Endothelial cell of umbilical vein (primary cell): Measurements from ENCODE around the gene FMNL2. TPM values are rescaled to one million over a fixed set of nuclear protein-coding genes. Genes with fewer than 3 reads are reported as not detected.
"Not testable (repeated sequence)": the region's sequence is repeated elsewhere in the genome, so short reads cannot be mapped to it uniquely, and the experiment has no call there.

ENCODE experiments used
- BruUV-seq: library from RNA; stranded (reverse); fragments of 400-500 nt; replicated peaks from 2 replicates; lab custom pipeline; 2021; lab: Mats Ljungman, UMichigan
- CTCF ChIA-PET: fragments of 300-600, 350-600 bp; sonication (Branson Sonifier 250); formaldehyde crosslinking; loops from one replicate; lab custom pipeline; 2021; ENCODE audit warnings: antibody characterized with exemption, inconsistent platforms; lab: Charles Lee
- POLR2A ChIA-PET: fragments of 300-600, 350-600 bp; sonication (Branson Sonifier 250); formaldehyde crosslinking; loops from one replicate; lab custom pipeline; 2021; ENCODE audit warnings: antibody characterized with exemption, inconsistent platforms; lab: Charles Lee
- DNase-seq: peaks from one replicate; pipeline ENCODE4 v3.0.0-alpha.2; 2011; ENCODE audit warnings: low read depth, low spot score
- FAIRE-seq: peaks from 2 replicates; lab custom pipeline; 2011; peaks lifted over from hg19 to GRCh38; lab: Jason Lieb, UNC
- H2AFZ ChIP-seq: 2 replicates; pipeline ENCODE4 v1.6.0; 2012; ENCODE audit warnings: low read depth, low read length, control low read depth, inconsistent platforms
- H3K27ac ChIP-seq: 2 replicates; pipeline ENCODE4 v1.5.1; 2011; ENCODE audit warnings: low read depth, mild to moderate bottlenecking, control low read depth, low read length, moderate library complexity; ENCODE audit not compliant: insufficient read depth
- H3K27me3 ChIP-seq, 2 experiments: 2 replicates each; pipeline versions ENCODE4 v1.6.0 to v1.6.1; 2011; ENCODE audit warnings: low read length in 2 of 2, mixed read lengths in 1 of 2; ENCODE audit not compliant: control insufficient read depth in 2 of 2, insufficient read depth in 2 of 2
- H3K36me3 ChIP-seq, 2 experiments: 2 replicates in 1 of 2; 3 replicates in 1 of 2; pipeline ENCODE4 v1.5.1; 2011; ENCODE audit warnings: low read length in 2 of 2, mild to moderate bottlenecking in 1 of 2, moderate library complexity in 1 of 2; ENCODE audit not compliant: control insufficient read depth in 2 of 2, insufficient read depth in 2 of 2; ENCODE audit errors: extremely low read depth in 1 of 2
- H3K4me1 ChIP-seq: 3 replicates; pipeline ENCODE4 v1.5.1; 2011; ENCODE audit warnings: mild to moderate bottlenecking, low read length; ENCODE audit not compliant: control insufficient read depth, insufficient read depth; ENCODE audit errors: extremely low read depth
- H3K4me2 ChIP-seq: 2 replicates; pipeline ENCODE4 v1.6.1; 2011; ENCODE audit warnings: low read length, control low read depth, mixed read lengths; ENCODE audit not compliant: insufficient read depth
- H3K4me3 ChIP-seq, 3 experiments: fragments of 200-600 bp in 1 of 3; sonication (generic), shearing (Covaris generic) in 1 of 3; replicated peaks in 1 of 3; 2 replicates each; pipeline ENCODE4 v1.5.1; 2011 to 2016; ENCODE audit warnings: control low read depth in 3 of 3, low read length in 3 of 3, mild to moderate bottlenecking in 2 of 3, inconsistent platforms in 1 of 3, low read depth in 1 of 3, moderate library complexity in 1 of 3; ENCODE audit not compliant: insufficient read depth in 1 of 3
- H3K79me2 ChIP-seq: 2 replicates; pipeline ENCODE4 v1.6.0; 2012; ENCODE audit warnings: low read length, inconsistent platforms; ENCODE audit not compliant: control insufficient read depth, insufficient read depth
- H3K9ac ChIP-seq: replicated peaks from 2 replicates; pipeline ENCODE3; 2011; ENCODE audit warnings: low read length, control low read depth; ENCODE audit not compliant: insufficient read depth; ENCODE audit errors: extremely low read depth
- H3K9me1 ChIP-seq: replicated peaks from 3 replicates; pipeline ENCODE4 v1.6.0; 2011; ENCODE audit warnings: mild to moderate bottlenecking, low read length; ENCODE audit not compliant: control insufficient read depth, insufficient read depth; ENCODE audit errors: extremely low read depth
- H3K9me3 ChIP-seq: replicated peaks from 2 replicates; pipeline ENCODE4 v1.5.1; 2012; ENCODE audit warnings: low read length, inconsistent platforms; ENCODE audit not compliant: control insufficient read depth, insufficient read depth
- H4K20me1 ChIP-seq: replicated peaks from 2 replicates; pipeline ENCODE3; 2011; ENCODE audit warnings: mild to moderate bottlenecking, low read length; ENCODE audit not compliant: control insufficient read depth, insufficient read depth; ENCODE audit errors: extremely low read depth
- FOS ChIP-seq: IDR thresholded peaks from 2 replicates; pipeline ENCODE4 v1.6.1; 2011; ENCODE audit warnings: mild to moderate bottlenecking, low read length, moderate library complexity, borderline replicate concordance; ENCODE audit not compliant: insufficient read depth
- GATA2 ChIP-seq: IDR thresholded peaks from 2 replicates; pipeline ENCODE4 v1.7.0; 2011; ENCODE audit warnings: low read depth, mild to moderate bottlenecking, moderate library complexity, mixed read lengths, low read length; ENCODE audit not compliant: insufficient read length, insufficient read depth
- JUN ChIP-seq: IDR thresholded peaks from 2 replicates; pipeline ENCODE4 v1.6.1; 2011; ENCODE audit warnings: borderline replicate concordance, low read depth; ENCODE audit not compliant: insufficient read length, insufficient read depth
- MAX ChIP-seq: IDR thresholded peaks from 2 replicates; pipeline ENCODE4 v1.6.1; 2011; ENCODE audit not compliant: insufficient read depth, insufficient read length
- MYC ChIP-seq: IDR thresholded peaks from one replicate; pipeline ENCODE4 v1.6.1; 2011; ENCODE audit warnings: mild to moderate bottlenecking, low read depth, low read length
- dilution Hi-C: fragments of 300-500 bp; cut with MboI; formaldehyde crosslinking; loops from one replicate; pipeline ENCODE4 v1.15.0; 2019; ENCODE audit warnings: low sequenced_read_pairs; ENCODE audit not compliant: extremely low pct_ligation_motif_present
- intact Hi-C: fragments of 100-400 bp; cut with micrococcal nuclease; formaldehyde crosslinking; loops from one replicate; pipeline ENCODE4 v1.10.0; 2022
- polyA plus RNA-seq, 4 experiments: library from polyadenylated mRNA; depleted of rRNA in 3 of 4; stranded (reverse) in 3 of 4; unstranded in 1 of 4; fragments of >200 nt; gene quantifications; 2 replicates each; pipeline versions ENCODE4 v1.2.1 to v1.2.3, GENCODE V29; 2011 to 2012; ENCODE audit warnings: missing spikeins in 1 of 4
- total RNA-seq: library from RNA; stranded (reverse); gene quantifications from 2 replicates; pipeline ENCODE4 v1.2.3, GENCODE V29; 2021

FMNL2 gene
- total and polyA plus RNA-seq, 2 donors (not counting 3 experiments of a cell fraction or from before 2014, with no cell fraction given): 8.3 to 28.0 TPM

- H3K4me3 ChIP-seq, H3K79me2 ChIP-seq, H3K27me3 ChIP-seq, FAIRE-seq, H3K9ac ChIP-seq, H3K4me2 ChIP-seq, POLR2A ChIA-PET, H2AFZ ChIP-seq, H3K36me3 ChIP-seq, dilution Hi-C loops, H3K9me1 ChIP-seq, H3K27ac ChIP-seq, BruUV-seq, H3K9me3 ChIP-seq, H4K20me1 ChIP-seq, DNase-seq: not testable (repeated sequence)
- intact Hi-C loops: loop anchor here (10.0 kb wide), 1 partner anchor 188 kb away; the partner anchor contains the start of gene FMNL2
- CTCF ChIA-PET: interaction anchor here (0.8 kb wide), 1 partner anchor 9 kb away, joined by 3 read pairs; no protein-coding TSS in a partner anchor
- peak; percentile 72 for TF ChIP-seq GATA2
- peaks cover 39% of the 10 kb centered on the region for H3K4me1 ChIP-seq
Measured at GRCh38 chr2:152522446-152522845, 187.5 kb downstream of the FMNL2 start.

GRCh38 chr2:152523091-152523490 is 188.1 kb downstream of the FMNL2 start:
- Histone ChIP-seq H3K36me3 (no peaks in the 10 kb centered on the region), H3K4me3 (no peak overlapping the region), H3K4me1 (peaks cover 39% of the 10 kb centered on the region), H3K4me2 (no peak overlapping the region), H3K9ac (no peak overlapping the region), H4K20me1 (no peaks in the 10 kb centered on the region), H3K9me1 (no peaks in the 10 kb centered on the region), H2AFZ (no peak overlapping the region), H3K27me3 (no peaks in the 10 kb centered on the region), H3K79me2 (peaks cover 10% of the 10 kb centered on the region), H3K27ac (no peak overlapping the region), H3K9me3 (no peaks in the 10 kb centered on the region)
- BruUV-seq: no TSS peak
- TF ChIP-seq MAX: no peak
- peak; percentile 45 for TF ChIP-seq FOS
- no peak for TF ChIP-seq MYC
- peak; percentile 4 for TF ChIP-seq JUN
- ChIA-PET POLR2A (no interaction called here), CTCF (interaction anchor here (0.8 kb wide), 1 partner anchor 9 kb away, joined by 3 read pairs; no protein-coding TSS in a partner anchor)
- intact Hi-C loops (loop anchor here (10.0 kb wide), 1 partner anchor 188 kb away; the partner anchor contains the start of gene FMNL2), dilution Hi-C loops (no loop called here)
- peak; percentile 61 for DNase-seq
- FAIRE-seq: no peak
